ENCODE data around the gene SMC1A.
"Not testable (repeated sequence)": the region's sequence is repeated elsewhere in the genome, so short reads cannot be mapped to it uniquely, and the experiment has no call there.

SMC1A gene

DNA sequence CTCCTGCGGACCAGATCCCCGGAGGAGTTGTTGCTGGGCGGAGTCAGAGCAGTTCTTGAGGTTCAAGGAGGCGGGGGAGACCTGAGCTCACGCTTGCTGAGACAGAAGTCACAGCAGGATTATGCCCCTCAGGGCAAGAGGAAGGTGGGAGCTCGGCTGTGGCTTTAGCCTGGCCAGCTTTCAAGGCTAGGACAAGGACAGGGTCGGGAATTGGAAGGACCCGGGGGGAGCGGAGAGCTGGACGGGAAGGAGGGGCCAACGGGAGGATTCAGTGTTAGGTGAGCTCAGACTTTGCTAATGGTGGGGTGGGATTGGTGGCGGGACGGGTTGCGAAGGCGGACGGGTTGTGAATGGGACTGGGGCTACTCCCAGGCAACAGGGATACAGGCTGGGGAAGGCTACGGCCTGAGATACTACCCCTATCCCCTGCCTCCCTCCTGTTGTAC is 430 bp upstream of the SMC1A start, which contains the start of gene RIBC1:
Gene RIBC1 (plus strand): TSS at position 13 of the 446 bp plus-strand sequence. CDS start 3,404 bp downstream, outside the sequence.
- no peak for DNase-seq (ENCODE audit: low read depth in 1 of 2, low spot score in 1 of 2)

DNA sequence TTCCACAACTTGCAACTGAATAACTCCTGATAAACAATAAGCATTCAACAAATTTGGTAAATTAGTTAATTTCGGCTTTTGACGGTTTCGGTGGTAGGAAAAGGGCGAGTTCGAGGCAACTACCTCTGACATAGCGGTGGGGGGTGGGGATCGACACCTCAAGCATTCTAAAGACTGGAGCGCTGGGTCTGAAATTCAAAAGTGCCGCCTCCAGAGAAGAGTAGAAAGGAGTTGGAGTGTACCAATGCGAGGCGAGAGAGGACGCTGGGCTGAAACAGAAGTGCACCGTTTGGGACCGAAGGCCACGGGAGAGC is 725 bp downstream of the SMC1A start:
- peak in 1 of 2 donors; percentile 19 for DNase-seq (ENCODE audit: low read depth in 1 of 2, low spot score in 1 of 2)

DNA sequence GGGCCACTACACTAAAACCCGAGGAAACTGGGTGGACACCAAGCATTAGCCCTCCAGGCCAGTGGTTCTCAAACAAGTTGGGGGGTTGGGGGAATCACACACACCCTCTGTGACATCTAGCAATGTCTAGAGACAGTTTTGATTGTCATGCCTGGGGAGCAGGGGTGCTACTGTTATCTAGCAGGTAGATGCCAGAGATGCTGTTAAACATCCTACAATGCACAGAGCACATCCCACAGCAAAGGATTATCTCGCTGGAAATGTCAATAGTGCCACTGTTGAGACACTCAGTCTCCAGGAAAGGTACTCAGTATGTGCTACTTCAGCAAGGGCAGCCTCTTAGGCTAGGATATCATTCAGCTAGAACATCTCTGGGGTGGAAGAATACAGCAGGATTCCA is 1.3 kb downstream of the SMC1A start:
- no peak for DNase-seq (ENCODE audit: low read depth in 1 of 2, low spot score in 1 of 2)

DNA sequence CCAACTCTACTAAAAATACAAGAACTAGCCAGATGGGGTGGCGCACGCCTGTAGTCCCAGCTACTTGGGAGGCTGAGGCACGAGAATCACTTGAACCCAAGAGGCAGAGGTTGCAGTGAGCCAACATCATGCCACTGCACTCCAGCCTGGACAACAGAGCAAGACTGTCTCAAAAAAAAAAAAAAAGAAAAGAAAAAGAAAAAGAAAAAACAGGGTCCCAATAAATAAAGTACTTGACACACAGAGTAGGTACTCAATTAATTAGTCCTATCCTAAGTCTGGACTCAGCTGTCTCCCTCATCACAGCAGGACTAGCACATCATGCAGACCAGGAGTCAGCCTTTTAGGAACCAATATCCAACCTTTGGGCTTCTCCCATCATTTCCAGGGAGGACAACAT is 2.1 kb downstream of the SMC1A start:
- not testable (repeated sequence) for DNase-seq (ENCODE audit: low read depth in 1 of 2, low spot score in 1 of 2)

- DNase-seq (ENCODE audit: low read depth in 1 of 2, low spot score in 1 of 2): no peak
Observed at GRCh38 chrX:53412446-53412845, 10.0 kb downstream of the SMC1A start.

GRCh38 chrX:53403535-53403934 is 18.9 kb downstream of the SMC1A start:
- DNase-seq (ENCODE audit: low read depth in 1 of 2, low spot score in 1 of 2): no peak

GRCh38 chrX:53398216-53398615 is 24.2 kb downstream of the SMC1A start:
- DNase-seq (ENCODE audit: low read depth in 1 of 2, low spot score in 1 of 2): no peak

- no peak for DNase-seq (ENCODE audit: low read depth in 1 of 2, low spot score in 1 of 2)
Observed at GRCh38 chrX:53395605-53396298, 26.7 kb downstream of the SMC1A start.

DNA sequence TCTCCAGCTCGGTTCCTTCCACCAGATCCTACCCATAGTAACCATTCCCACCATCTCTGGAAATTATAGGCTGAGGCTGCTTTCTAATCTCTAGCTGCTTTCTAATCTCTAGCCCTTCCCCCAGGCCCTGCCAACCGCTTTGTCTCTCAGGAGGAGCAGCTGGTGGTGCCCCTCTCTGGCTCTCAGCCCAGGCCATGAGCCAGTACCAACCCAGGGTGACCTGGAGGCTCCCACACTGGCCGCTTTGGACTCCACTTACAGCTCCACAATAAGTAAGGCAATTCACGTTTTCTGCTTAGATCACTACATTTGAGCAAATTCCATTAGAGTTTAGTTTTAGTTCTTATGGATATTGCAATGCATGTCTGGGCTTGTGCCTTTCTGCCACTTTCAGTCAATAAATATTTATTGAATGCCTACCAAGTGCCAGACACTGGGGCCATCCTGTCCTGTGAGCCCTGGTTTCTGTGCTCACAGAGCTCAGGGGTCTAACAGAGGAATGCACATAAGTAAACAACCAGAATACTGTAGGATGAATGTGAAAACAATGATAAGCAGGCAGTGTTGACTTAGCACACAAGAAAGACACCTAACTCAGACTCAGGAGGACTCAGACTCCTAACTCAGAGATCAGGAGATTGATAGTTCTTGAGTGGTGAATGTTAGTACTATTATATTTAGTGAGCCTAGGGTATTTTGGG is 38.9 kb downstream of the SMC1A start:
- DNase-seq (ENCODE audit: low read depth in 1 of 2, low spot score in 1 of 2): no peak

DNA sequence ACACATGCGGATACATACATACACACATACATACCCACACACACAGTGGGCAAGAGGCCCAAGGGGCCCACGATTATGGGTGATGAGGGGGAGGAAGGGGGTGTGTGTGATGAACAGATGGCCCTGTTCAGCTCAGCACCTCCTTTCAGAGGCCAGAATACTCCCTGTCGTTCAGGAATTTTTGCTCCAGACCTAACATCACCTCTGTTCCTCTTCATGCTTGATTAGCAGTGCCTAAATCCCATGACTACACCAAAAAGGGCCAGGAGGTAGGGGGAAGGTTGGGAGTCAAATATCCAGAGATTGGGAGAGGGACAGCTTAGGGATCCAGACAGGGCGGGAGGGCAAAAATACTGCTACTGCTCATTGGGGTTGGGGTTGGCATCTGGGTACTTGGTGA is 42.7 kb downstream of the SMC1A start:
- DNase-seq (ENCODE audit: low read depth in 1 of 2, low spot score in 1 of 2): no peak

DNA sequence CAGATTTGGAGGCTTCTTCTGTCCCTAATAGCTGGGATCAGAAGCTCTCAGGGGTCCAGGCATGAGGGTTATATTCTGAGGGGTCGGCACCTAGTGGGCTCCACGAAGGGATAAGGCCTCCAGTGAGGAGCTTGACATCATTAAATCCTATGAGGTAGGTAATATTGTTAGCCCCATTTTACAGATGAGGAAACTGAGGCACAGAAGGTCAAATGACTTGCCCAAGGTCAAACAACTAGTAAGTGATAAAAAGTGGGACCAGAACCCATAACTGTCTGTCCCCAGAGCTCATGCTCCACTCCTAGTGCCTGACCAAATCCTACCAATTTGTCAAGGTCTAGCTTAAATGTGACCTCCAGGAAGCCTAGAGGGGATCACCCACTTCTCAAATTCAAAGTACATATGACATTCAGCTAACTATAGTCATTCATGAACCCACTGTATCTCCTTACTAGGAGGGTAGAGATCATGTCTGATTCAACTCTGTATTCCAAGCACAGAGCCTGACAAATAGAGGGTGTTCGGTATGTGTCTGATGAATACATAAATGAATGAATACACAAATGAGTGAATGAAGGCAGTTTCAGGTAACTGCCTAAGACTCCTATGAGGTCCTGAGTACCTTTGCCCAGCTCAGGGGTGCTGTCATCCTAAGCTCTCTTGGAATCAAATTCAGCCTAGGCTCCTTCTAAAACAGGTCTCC is 43.3 kb downstream of the SMC1A start:
- no peak for DNase-seq (ENCODE audit: low read depth in 1 of 2, low spot score in 1 of 2)

DNA sequence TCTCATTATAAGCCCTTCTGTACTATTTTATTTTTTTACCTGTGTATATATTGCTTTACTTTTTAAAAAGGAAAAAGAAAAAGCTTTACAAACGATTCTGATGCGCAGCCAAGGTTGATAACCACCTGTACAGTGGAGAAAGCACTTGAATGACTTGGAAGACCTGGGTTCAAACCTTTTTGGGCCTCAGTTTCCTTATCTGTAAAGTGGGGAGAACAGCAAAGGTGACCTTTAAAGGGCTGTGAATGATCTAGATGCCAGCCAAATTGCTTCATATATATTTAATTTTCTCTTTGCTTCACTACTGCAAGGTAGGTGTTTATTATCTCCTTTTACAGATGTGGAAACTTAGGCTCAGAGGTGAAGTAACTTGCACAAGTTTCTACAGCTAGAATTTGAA is 45.0 kb downstream of the SMC1A start:
- no peak for DNase-seq (ENCODE audit: low read depth in 1 of 2, low spot score in 1 of 2)

DNA sequence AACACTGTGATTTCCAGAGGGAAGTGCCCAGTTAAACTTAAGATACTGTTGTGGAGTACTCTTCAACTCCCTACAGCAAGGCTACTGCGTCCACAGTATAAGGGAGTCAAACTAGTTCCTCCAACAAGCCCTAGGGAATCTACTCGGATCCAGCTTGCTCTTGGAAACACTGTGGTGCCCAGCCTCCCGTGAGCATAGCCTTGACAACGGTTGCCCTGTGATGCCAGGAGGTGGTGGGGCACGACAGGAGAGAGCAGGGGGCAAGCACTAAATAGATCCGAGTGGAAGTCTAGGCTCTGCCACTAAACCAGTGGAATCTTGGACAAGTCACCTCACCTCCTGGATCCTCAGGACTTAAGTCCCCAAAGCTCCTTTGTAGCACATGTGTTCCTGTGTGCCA is 45.6 kb downstream of the SMC1A start:
- DNase-seq (ENCODE audit: low read depth in 1 of 2, low spot score in 1 of 2): no peak

GRCh38 chrX:53374923-53375322 is 47.5 kb downstream of the SMC1A start:
- DNase-seq (ENCODE audit: low read depth in 1 of 2, low spot score in 1 of 2): no peak

DNA sequence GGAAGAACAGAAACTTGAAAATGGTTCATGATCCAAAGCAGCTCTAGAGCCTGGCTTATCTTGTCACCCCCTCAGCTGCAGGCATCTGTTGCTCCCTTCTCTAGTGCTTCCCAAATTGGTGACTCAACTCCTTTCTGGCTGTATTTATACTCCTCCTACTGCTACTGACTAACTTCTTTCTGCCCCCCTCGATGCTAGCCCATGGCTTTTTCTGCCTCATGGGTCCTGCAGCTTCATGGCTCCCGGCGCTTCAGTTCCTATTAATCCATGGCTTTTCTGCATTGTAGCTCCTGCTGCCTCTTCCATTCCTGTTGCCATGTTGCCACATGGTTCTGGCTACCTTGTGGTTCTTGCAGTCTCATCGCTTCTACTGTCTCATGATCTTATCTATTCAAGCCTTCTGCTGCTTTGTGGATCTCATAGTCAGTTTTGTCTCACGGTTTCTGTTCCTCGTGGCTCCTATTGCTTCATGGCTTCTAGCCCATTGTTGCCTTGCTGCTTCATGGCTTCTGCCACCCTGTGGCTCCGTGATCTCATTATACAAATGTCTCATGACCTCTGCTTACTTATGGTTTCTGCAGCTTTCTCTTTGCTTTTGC is 48.1 kb downstream of the SMC1A start:
- no peak for DNase-seq (ENCODE audit: low read depth in 1 of 2, low spot score in 1 of 2)

DNA sequence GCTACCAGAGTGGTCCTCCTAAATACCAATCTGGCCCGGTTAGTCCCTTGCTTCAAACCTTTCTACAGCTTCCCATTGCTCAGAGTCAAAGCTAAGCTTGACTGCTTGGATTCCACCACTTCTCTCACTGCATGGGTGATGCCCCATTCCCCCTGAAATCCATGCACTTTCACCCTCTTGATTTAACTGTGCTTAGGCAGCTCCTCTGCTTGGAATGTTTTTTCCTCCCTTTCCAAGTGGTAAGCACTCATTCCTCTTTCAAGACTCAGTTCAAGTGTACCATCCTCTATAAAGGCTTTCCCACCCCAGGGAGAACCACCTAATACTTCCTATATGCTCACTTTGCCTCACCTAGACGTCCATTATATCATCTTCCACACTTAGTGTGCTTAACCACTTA is 49.1 kb downstream of the SMC1A start:
- no peak for DNase-seq (ENCODE audit: low read depth in 1 of 2, low spot score in 1 of 2)

DNA sequence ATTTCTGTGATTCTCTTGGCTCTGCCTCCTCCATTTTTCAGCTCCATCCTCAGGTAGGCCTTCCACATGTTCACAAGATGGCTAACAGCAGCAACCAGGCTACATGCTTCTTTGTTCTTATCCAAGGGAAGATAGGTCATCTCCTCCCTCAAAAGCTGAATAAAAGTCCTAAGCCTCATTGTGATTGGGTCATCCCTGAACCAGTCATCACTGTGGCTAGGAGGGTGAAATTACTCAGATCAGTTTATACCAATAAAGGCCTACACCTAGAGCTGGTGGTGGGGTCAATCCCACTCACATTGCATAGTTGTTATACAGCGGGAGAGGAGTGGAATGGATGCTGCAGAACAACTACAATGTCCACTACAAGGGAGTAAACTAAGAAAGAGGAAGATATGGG is 56.0 kb downstream of the SMC1A start:
- DNase-seq (ENCODE audit: low read depth in 1 of 2, low spot score in 1 of 2): not testable (repeated sequence)

GRCh38 chrX:53362449-53362848 is 60.0 kb downstream of the SMC1A start:
- DNase-seq (ENCODE audit: low read depth in 1 of 2, low spot score in 1 of 2): no peak

- DNase-seq (ENCODE audit: low read depth in 1 of 2, low spot score in 1 of 2): no peak
Observed at GRCh38 chrX:53357799-53358530, 64.5 kb downstream of the SMC1A start.

GRCh38 chrX:53356186-53356585 is 66.3 kb downstream of the SMC1A start:
- no peak for DNase-seq (ENCODE audit: low read depth in 1 of 2, low spot score in 1 of 2)

DNA sequence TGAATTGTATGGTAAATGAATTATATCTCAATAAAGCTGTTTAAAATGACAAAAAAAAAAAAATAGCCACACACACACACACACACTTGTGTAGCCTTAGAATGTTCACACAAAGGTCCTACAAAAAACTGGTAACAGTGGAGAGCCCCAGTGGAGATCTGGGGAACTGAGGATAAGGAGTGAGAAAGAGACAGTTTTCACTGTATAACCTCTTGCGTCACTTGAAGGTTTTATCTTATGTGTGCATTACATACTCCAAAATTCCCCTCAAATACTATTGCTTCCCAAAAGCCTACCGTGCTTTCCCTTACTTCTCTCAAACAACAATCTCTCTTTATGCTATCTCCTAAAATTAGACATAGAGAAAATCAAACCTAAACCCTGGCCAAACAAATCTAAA is 67.8 kb downstream of the SMC1A start:
- DNase-seq (ENCODE audit: low read depth in 1 of 2, low spot score in 1 of 2): no peak

Measured in activated CD4-positive, alpha-beta T cell treated with anti-CD3 and anti-CD28 coated beads, Interleukin-2, amount 50 U/mL, for 24 hours (primary cell).